Parathyroid adenoma (tissue), 2 donors: ENCODE data around the gene ERAS.

Experiments
- H2AFZ ChIP-seq: fragments of 300-600 bp; sonication (generic); one replicate; pipeline ENCODE4 v1.7.0; 2017; ENCODE audit warnings: antibody characterized with exemption, mild to moderate bottlenecking
- H3K27ac ChIP-seq: fragments of 300-600 bp; sonication (generic); one replicate; pipeline ENCODE4 v1.7.0; 2017
- H3K27me3 ChIP-seq: fragments of 300-600 bp; sonication (generic); one replicate; pipeline ENCODE4 v1.7.0; 2017; ENCODE audit warnings: low read length; ENCODE audit not compliant: control insufficient read depth, insufficient read depth
- H3K36me3 ChIP-seq: fragments of 300-600 bp; sonication (generic); one replicate; pipeline ENCODE4 v1.7.0; 2017; ENCODE audit warnings: low read length; ENCODE audit not compliant: control insufficient read depth, insufficient read depth
- H3K4me1 ChIP-seq: fragments of 300-600 bp; sonication (generic); one replicate; pipeline ENCODE4 v1.7.0; 2017; ENCODE audit warnings: control low read depth
- H3K4me2 ChIP-seq: fragments of 300-600 bp; sonication (generic); one replicate; pipeline ENCODE4 v1.7.0; 2017; ENCODE audit warnings: low read length
- H3K4me3 ChIP-seq: fragments of 300-600 bp; sonication (generic); one replicate; pipeline ENCODE4 v1.7.0; 2017; ENCODE audit warnings: low read depth, low read length
- H3K79me2 ChIP-seq: fragments of 300-600 bp; sonication (generic); one replicate; pipeline ENCODE4 v1.7.0; 2017; ENCODE audit warnings: control low read depth
- H3K9ac ChIP-seq: fragments of 300-600 bp; sonication (generic); one replicate; pipeline ENCODE4 v1.7.0; 2017; ENCODE audit warnings: mild to moderate bottlenecking
- H3K9me3 ChIP-seq: fragments of 300-600 bp; sonication (generic); one replicate; pipeline ENCODE4 v1.7.0; 2017; ENCODE audit warnings: low read length; ENCODE audit not compliant: control insufficient read depth
- CTCF ChIP-seq: fragments of 300-600 bp; sonication (generic); IDR thresholded peaks from one replicate; pipeline ENCODE4 v1.7.0; 2017; ENCODE audit warnings: antibody characterized with exemption, mild to moderate bottlenecking
- donor health status: primary hyperparathyroidism.

Gene ERAS

GRCh38 chrX:48826135-48826875 is at the start of gene ERAS:
TSS of gene ERAS (plus strand) at chrX:48826513. CDS start at chrX:48829124, 2,611 bp downstream.
- no peaks in the 10 kb centered on the region for H3K9me3 ChIP-seq
- H3K9ac ChIP-seq: no peak within 1 kb of the TSS
- no peaks in the 10 kb centered on the region for H3K27me3 ChIP-seq
- H3K27ac ChIP-seq: no peak within 1 kb of the TSS
- no peaks in the 10 kb centered on the region for H3K4me1 ChIP-seq
- no peaks in the 10 kb centered on the region for H3K79me2 ChIP-seq
- H2AFZ ChIP-seq: no peak within 1 kb of the TSS
- no peak within 1 kb of the TSS for H3K4me2 ChIP-seq
- TF ChIP-seq CTCF: no peak
- no peaks in the 10 kb centered on the region for H3K36me3 ChIP-seq
- H3K4me3 ChIP-seq: no peak within 1 kb of the TSS

- Histone ChIP-seq H3K36me3 (no peaks in the 10 kb centered on the region), H3K27me3 (no peaks in the 10 kb centered on the region), H3K9me3 (no peaks in the 10 kb centered on the region), H3K9ac (no peak overlapping the region), H3K79me2 (no peaks in the 10 kb centered on the region), H2AFZ (no peak overlapping the region), H3K4me1 (no peaks in the 10 kb centered on the region), H3K4me3 (no peak overlapping the region), H3K4me2 (no peak overlapping the region), H3K27ac (no peak overlapping the region)
- TF ChIP-seq CTCF: no peak
Observed at GRCh38 chrX:48776818-48777439, 49.4 kb upstream of the ERAS start.

DNA sequence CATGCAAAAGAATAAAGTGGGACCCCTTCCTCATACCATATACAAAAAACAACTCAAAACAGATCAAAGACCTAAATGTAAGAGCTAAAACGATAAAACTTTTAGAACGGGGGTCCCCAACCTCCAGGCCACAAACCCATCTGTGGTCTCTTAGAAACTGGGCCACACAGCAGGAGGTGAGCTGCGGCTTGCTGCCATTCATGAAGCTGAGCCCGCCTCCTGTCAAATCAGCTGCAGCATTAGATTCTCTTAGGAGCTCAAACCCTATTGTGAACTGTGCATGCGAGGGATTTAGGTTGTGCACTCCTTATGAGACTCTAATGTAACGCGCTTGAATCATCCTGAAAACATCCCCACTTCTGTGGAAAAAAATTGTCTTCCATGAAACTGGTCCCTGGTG is 46.9 kb upstream of the ERAS start:
- H3K27me3 ChIP-seq: no peaks in the 10 kb centered on the region
- no peaks in the 10 kb centered on the region for H3K36me3 ChIP-seq
- H3K9ac ChIP-seq: no peak overlapping the region
- no peaks in the 10 kb centered on the region for H3K79me2 ChIP-seq
- TF ChIP-seq CTCF: no peak
- no peak overlapping the region for H3K4me3 ChIP-seq
- no peak overlapping the region for H2AFZ ChIP-seq
- no peaks in the 10 kb centered on the region for H3K9me3 ChIP-seq
- H3K27ac ChIP-seq: no peak overlapping the region
- no peak overlapping the region for H3K4me2 ChIP-seq
- H3K4me1 ChIP-seq: no peaks in the 10 kb centered on the region

- no peak overlapping the region for H3K4me2 ChIP-seq
- no peak for TF ChIP-seq CTCF
Observed at GRCh38 chrX:48781705-48782104, 44.6 kb upstream of the ERAS start.

DNA sequence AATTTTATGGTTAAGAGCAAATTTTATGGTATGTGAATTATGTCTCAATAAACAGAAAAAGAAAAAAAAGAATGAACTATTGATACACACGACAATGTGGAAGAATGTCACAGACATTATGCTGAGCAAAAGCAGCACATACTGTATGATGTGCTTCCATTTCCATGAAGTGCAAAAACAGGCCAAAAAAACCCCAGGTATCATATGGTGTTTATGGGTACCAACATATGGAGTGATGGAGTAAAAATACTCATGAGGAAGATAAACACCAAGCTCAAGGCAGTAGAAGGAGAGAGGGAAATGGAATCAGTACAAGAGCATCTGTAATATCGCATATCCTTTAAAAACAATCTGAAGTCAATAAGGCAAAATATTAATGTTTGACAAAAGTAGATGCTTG is 44.1 kb upstream of the ERAS start:
- no peak overlapping the region for H3K9ac ChIP-seq
- no peak overlapping the region for H2AFZ ChIP-seq
- no peaks in the 10 kb centered on the region for H3K4me1 ChIP-seq
- H3K4me2 ChIP-seq: no peak overlapping the region
- no peaks in the 10 kb centered on the region for H3K27me3 ChIP-seq
- H3K9me3 ChIP-seq: no peaks in the 10 kb centered on the region
- TF ChIP-seq CTCF: no peak
- no peak overlapping the region for H3K27ac ChIP-seq
- H3K36me3 ChIP-seq: no peaks in the 10 kb centered on the region
- H3K4me3 ChIP-seq: no peak overlapping the region
- H3K79me2 ChIP-seq: no peaks in the 10 kb centered on the region

More at GRCh38 chrX:48781705-48782104, 44.6 kb upstream of the ERAS start:
- Histone ChIP-seq H2AFZ (no peak overlapping the region), H3K4me1 (no peaks in the 10 kb centered on the region), H3K9me3 (no peaks in the 10 kb centered on the region), H3K9ac (no peak overlapping the region), H3K4me3 (no peak overlapping the region), H3K36me3 (no peaks in the 10 kb centered on the region), H3K27me3 (no peaks in the 10 kb centered on the region), H3K27ac (no peak overlapping the region), H3K79me2 (no peaks in the 10 kb centered on the region)
